ENCODE results near the gene AP4M1. TPM values are rescaled to one million over a fixed set of nuclear protein-coding genes. Genes with fewer than 3 reads are reported as not detected.

AP4M1 gene
- total and polyA plus RNA-seq, 9 of the 15 experiments (the other 6 are each of a cell fraction or from before 2014, with no cell fraction given) = 1.3 to 30.9 (median 14.1) TPM

DNA sequence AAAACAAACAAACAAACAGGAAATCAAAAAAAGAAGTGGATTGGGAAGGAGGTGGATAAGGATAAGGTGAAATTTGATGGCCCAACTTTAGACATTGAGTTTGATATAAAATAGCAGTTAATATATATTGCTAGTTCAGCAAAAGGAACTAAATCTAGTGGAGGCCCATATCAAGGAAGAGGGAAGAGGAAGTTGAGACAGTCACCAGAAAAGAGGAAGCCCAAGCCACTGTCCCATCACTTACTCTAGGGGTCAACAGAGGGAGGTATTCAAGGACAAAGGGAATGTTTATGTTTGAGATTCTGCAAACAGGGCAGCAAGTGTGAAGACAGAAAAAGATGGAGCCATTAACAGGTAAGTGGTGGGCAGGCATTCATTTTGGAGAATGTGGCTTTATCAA is 51.0 kb downstream of the AP4M1 start (continued):
- TF ChIP-seq HINFP (tag; conservative IDR thresholded peaks at IDR 0.05; ENCODE audit: low read depth) (no peak), CTBP1 (IDR thresholded peaks at IDR 0.05; ENCODE audit: borderline replicate concordance) (peak; percentile 88), ZNF717 (CRISPR knock-in tag; IDR thresholded peaks at IDR 0.05) (no peak), HNRNPUL1 (IDR thresholded peaks at IDR 0.05; ENCODE audit: low read length) (no peak), FOS (IDR thresholded peaks at IDR 0.05; ENCODE audit: extremely low read depth, insufficient read length) (no peak), BRD9 (IDR thresholded peaks at IDR 0.05; ENCODE audit: low read depth, partially characterized antibody) (no peak), ZFX (CRISPR knock-in tag; IDR thresholded peaks at IDR 0.05) (no peak; the same call in 1 of the 2 replicates), ZBTB11 (CRISPR knock-in tag; IDR thresholded peaks at IDR 0.05) (peak in 1 of 3 experiments; percentile 72; a peak in 2 of 6 replicates), KLF1 (tag; IDR thresholded peaks at IDR 0.05) (no peak)
- TF ChIP-seq, protein P1, sequence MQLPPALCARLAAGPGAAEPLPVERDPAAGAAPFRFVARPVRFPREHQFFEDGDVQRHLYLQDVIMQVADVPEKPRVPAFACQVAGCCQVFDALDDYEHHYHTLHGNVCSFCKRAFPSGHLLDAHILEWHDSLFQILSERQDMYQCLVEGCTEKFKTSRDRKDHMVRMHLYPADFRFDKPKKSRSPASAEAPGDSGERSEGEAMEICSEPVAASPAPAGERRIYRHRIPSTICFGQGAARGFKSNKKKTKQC (CRISPR knock-in tag; IDR thresholded peaks at IDR 0.05) = no peak
- TF ChIP-seq, protein P2, sequence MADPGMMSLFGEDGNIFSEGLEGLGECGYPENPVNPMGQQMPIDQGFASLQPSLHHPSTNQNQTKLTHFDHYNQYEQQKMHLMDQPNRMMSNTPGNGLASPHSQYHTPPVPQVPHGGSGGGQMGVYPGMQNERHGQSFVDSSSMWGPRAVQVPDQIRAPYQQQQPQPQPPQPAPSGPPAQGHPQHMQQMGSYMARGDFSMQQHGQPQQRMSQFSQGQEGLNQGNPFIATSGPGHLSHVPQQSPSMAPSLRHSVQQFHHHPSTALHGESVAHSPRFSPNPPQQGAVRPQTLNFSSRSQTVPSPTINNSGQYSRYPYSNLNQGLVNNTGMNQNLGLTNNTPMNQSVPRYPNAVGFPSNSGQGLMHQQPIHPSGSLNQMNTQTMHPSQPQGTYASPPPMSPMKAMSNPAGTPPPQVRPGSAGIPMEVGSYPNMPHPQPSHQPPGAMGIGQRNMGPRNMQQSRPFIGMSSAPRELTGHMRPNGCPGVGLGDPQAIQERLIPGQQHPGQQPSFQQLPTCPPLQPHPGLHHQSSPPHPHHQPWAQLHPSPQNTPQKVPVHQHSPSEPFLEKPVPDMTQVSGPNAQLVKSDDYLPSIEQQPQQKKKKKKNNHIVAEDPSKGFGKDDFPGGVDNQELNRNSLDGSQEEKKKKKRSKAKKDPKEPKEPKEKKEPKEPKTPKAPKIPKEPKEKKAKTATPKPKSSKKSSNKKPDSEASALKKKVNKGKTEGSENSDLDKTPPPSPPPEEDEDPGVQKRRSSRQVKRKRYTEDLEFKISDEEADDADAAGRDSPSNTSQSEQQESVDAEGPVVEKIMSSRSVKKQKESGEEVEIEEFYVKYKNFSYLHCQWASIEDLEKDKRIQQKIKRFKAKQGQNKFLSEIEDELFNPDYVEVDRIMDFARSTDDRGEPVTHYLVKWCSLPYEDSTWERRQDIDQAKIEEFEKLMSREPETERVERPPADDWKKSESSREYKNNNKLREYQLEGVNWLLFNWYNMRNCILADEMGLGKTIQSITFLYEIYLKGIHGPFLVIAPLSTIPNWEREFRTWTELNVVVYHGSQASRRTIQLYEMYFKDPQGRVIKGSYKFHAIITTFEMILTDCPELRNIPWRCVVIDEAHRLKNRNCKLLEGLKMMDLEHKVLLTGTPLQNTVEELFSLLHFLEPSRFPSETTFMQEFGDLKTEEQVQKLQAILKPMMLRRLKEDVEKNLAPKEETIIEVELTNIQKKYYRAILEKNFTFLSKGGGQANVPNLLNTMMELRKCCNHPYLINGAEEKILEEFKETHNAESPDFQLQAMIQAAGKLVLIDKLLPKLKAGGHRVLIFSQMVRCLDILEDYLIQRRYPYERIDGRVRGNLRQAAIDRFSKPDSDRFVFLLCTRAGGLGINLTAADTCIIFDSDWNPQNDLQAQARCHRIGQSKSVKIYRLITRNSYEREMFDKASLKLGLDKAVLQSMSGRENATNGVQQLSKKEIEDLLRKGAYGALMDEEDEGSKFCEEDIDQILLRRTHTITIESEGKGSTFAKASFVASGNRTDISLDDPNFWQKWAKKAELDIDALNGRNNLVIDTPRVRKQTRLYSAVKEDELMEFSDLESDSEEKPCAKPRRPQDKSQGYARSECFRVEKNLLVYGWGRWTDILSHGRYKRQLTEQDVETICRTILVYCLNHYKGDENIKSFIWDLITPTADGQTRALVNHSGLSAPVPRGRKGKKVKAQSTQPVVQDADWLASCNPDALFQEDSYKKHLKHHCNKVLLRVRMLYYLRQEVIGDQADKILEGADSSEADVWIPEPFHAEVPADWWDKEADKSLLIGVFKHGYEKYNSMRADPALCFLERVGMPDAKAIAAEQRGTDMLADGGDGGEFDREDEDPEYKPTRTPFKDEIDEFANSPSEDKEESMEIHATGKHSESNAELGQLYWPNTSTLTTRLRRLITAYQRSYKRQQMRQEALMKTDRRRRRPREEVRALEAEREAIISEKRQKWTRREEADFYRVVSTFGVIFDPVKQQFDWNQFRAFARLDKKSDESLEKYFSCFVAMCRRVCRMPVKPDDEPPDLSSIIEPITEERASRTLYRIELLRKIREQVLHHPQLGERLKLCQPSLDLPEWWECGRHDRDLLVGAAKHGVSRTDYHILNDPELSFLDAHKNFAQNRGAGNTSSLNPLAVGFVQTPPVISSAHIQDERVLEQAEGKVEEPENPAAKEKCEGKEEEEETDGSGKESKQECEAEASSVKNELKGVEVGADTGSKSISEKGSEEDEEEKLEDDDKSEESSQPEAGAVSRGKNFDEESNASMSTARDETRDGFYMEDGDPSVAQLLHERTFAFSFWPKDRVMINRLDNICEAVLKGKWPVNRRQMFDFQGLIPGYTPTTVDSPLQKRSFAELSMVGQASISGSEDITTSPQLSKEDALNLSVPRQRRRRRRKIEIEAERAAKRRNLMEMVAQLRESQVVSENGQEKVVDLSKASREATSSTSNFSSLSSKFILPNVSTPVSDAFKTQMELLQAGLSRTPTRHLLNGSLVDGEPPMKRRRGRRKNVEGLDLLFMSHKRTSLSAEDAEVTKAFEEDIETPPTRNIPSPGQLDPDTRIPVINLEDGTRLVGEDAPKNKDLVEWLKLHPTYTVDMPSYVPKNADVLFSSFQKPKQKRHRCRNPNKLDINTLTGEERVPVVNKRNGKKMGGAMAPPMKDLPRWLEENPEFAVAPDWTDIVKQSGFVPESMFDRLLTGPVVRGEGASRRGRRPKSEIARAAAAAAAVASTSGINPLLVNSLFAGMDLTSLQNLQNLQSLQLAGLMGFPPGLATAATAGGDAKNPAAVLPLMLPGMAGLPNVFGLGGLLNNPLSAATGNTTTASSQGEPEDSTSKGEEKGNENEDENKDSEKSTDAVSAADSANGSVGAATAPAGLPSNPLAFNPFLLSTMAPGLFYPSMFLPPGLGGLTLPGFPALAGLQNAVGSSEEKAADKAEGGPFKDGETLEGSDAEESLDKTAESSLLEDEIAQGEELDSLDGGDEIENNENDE (IDR thresholded peaks at IDR 0.05; ENCODE audit: low read depth, low read length) = no peak

Data from K562 (cell line).